Renal cortical epithelial cell (primary cell): Measurements from ENCODE around the gene MAP3K4. TPM values are rescaled to one million over a fixed set of nuclear protein-coding genes. Genes with fewer than 3 reads are reported as not detected.
"Not testable (repeated sequence)": the region's sequence is repeated elsewhere in the genome, so short reads cannot be mapped to it uniquely, and the experiment has no call there.

Source experiments
- DNase-seq: peaks from one replicate; pipeline ENCODE4 v3.0.0-alpha.2; 2011; ENCODE audit warnings: low read depth
- total RNA-seq: library from RNA; depleted of rRNA; stranded (reverse); fragments of >200 nt; gene quantifications from 2 replicates; pipeline ENCODE4 v1.2.3, GENCODE V29; 2014

MAP3K4 gene
- total RNA-seq, 1 donor from 2014 or later, result 45.9 TPM

- DNase-seq, result not testable (repeated sequence)
These were observed 19.0 kb upstream of the MAP3K4 start for GRCh38 chr6:160972594-160972993.

DNA sequence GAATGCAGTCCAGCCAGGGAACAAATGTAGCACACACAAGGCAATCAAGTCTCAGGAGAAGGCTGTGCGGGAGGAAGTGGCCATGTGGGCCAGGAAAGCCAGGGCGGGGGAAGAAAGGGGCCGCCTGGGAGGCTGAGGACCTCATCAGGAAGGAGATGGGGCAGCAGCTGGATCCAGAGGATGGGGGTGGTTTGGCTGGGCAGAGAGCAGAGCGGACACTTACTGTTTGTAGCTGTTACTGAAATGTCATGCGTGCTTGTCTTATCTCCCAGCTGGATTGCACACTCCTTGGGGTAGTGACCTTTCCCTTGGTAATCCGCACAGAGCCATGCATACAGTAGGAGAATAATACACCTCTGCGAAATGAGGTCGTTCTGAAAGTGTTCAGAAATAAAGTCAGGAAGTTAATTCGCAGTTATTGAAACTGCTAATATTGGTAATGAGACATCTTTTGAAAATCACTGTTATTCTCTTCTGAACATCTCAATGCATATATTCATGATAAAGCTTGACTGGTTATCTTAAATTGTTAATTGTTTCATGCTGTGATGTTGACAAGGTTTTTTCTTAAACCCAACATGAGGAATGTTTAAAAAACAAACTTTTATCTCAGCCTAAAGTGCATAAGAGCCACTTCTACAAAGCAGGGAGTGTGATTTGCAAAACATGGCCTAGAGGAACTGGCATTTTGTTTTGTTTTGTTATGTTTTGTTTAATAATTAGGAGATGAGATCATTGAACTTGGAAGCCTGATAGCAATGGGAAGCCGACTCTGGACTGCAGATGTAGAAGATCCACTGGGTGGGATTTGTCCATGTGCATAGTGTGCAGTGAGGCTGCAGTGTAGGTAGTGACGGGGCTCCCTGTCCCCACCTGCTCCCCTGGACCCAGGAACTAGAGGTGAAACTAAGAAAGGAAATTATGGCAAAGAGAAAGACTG lies 18.0 kb upstream of the MAP3K4 start:
- no peak for DNase-seq

DNA sequence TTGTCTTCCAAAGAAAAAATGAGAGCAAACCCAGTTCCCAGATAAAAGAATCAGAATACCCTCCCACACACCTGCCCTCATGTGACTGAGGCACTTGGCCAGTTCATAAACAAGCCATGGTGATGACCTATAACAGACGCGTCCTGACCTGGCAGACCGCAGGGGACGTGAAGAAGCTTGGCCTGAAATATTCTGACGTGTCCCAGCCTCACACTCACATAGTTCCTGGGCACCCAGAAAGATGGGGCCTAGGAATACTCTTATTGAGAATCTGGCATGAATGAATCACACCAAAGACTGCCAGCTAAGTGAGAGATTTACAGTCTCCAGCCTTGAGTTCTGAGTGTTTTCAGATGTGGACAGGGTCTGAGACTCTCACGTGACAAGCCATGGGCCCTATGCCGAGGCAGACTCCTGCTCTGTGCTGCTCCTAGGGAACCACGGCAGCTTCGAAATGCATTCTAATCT lies 17.2 kb upstream of the MAP3K4 start:
- DNase-seq, result peak; percentile 82

DNA sequence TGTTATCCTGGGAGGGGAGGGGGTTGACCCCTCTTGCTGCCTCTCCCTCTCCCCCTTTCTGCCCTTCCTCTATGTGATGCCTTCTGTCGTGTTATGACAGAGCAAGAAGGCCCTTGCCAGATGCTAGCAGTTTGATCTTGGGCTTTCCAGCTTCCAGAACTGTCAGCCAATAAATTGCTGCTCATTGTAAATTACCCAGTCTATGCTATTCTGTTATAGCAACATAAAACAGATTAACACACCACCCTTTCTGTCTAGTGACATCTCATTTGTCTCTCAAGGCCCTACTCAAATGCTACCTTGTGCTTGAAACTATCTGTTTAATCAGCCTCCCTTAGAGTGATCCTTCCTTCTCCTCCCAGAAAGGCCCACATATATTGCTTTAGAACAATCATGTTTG lies 16.4 kb upstream of the MAP3K4 start:
- DNase-seq, result no peak

DNA sequence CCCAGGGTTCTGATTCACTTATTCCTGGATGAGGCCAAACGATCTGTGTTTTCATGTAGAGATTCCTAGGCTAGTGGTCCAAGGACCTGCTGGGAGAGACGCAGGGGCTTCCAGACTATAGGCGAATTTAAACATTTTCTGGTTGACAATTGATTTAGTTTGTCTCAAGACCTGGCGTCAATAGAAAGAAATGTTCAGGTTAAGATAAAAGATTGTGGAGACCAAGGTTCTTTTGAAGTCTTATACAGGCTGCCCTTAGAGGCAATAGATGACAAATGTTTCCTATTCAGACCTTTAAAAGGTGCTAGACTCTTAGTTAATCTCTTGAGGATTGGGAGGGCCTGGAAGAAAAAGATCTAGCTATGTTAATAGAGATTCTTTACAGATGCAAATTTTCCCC lies 15.6 kb upstream of the MAP3K4 start:
- DNase-seq, result not testable (repeated sequence)

DNA sequence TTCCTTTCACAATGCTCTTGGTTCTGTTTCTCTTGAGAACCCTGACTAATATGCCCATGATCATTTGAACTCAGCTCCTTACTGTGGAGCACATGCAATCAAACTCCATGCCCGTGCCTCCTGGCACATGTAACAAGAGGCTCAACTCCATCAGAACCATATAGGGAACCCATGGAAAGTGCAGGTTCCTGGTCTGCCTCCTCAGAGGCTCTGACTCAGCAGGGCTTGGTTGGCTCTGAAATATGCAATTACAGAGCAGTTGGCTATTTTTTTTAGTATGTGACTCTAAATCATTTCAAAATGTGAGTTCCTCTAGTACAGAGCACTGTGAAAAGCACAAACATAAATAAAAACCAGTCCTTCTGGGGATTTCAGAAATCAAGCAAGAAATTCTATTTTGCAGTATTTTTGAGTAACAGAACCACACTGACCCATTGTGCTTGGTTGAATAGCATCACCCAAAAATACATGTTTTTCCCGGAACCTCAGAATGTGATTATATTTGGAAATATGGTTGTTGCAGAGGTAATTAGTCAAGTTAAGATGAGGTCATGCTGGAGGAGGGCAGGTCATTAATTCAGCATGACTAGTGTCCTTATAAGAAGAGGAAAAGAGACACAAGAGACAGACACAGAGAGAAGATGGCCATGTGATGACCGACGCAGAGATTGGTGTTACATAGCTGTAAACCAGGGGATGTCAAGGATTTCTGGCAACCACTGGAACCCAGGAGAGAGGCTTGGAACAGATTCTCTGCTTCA lies 13.2 kb upstream of the MAP3K4 start:
- DNase-seq, result no peak

GRCh38 chr6:160979061-160979708 lies 12.4 kb upstream of the MAP3K4 start:
- DNase-seq, result no peak

GRCh38 chr6:160983377-160983948 lies 8.1 kb upstream of the MAP3K4 start:
- DNase-seq, result not testable (repeated sequence)

DNA sequence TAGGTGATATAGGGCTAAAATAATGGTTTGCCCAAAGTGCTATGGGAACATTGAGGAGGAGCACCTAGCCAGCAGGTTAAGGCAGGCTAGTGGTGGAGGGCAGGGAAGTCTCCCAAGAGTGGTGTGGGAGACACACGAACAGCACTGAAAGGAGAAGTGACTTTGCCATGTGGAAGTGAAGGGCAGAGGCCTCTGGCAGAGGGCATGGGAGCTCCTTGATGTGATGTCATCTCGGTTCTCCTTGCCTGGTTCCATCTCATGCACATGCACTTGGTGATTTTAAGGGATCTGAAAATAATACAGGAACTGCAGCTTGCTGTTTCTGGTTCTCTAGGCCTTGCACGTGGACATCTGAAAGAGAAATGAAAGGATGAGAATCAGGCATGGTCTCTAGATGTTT lies 4.7 kb upstream of the MAP3K4 start:
- no peak for DNase-seq

- DNase-seq, result no peak
These were observed 4.3 kb upstream of the MAP3K4 start for GRCh38 chr6:160987265-160987664.

DNA sequence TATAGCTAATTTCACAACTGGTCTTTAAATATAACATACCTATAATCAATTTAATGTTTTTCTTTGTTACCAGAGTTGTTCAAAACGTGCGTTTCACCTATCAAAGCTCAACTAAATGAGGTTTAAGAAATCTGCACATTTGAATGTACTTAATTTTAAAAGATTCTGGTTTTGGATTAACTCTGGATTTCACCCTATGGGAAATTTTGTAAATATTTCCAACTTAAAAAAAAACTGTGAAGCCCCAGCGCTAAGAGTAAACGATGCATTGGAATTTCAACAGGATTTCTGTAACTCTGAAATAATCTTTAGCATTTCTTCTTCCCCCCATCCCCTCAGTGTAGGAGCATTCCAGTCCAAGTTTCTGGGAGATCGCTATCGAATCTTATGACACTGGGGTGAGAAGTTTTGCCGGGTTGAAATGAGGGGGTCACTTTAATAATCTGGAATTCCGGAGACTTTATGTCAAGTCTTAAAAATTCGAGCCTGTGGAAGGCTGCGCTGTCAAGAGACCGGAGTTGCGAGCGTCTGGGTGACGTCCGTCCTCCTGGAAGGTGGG lies 643 bp upstream of the MAP3K4 start:
- DNase-seq, result peak; percentile 26

GRCh38 chr6:160992061-160992979 lies 751 bp downstream of the MAP3K4 start:
- DNase-seq, result peak; percentile 69

GRCh38 chr6:160992980-160993314 lies 1.4 kb downstream of the MAP3K4 start:
- DNase-seq, result no peak

- no peak for DNase-seq
These were observed 3.7 kb downstream of the MAP3K4 start for GRCh38 chr6:160995271-160995670.

GRCh38 chr6:160996131-160996601 lies 4.6 kb downstream of the MAP3K4 start:
- peak; percentile 22 for DNase-seq

DNA sequence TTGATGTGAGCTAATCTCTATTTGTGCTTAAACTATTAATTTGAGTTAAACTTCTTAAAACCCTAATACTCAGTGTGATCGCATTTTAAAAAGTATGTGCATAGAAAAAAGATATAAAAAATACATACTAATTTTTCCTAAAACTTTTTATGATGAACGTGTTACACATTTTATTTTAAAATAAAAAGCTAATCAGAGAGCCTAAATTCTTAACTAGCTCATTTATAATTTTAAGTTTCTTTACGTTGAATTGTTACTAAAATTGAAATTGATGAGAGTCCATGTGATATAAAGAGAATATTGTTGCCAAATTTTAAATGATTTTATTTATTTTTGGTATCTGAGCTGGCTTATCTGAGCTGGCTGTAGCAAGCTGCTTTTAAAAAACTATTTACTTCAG lies 6.6 kb downstream of the MAP3K4 start:
- DNase-seq, result no peak

DNA sequence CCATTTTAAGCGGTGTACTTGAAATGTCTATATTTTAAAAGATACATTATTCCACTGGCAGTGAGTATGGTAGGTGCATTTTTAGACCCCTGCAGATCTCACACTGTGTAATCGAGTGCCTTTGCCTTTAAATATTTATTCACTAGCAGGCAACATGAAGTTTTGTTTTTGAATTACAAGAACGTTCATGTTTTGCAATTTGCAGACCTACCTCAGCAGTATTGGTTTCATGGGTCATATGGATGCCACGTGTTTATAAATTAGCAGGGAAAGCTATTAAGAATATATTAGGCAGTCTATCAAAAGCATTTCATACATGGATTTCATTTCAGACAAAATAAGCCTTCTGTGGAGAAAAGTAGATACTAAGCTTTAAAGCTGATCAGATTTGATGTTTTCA lies 7.2 kb downstream of the MAP3K4 start:
- no peak for DNase-seq

- DNase-seq, result no peak
These were observed 7.9 kb downstream of the MAP3K4 start for GRCh38 chr6:160999516-160999915.

GRCh38 chr6:161000632-161001031 lies 9.1 kb downstream of the MAP3K4 start:
- DNase-seq, result no peak

DNA sequence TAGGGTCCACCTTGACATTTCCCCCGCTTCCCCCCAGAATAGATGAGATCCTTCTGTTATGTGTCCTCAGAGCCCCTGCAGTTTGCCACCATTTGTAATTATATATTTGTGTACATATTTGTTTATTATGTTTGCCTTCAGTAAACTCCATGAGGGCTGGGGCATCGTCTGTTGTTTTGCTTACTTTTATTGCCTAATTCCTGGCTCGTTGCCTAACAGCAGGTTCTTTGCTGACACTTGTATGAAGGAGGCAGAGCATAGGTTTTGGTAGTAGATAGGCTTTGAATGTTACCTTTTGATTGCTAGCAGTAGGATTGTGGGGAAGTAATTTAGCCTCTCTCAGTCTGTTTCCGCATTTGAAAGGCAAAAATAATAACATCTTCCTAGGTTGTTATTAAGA lies 9.9 kb downstream of the MAP3K4 start:
- DNase-seq, result peak; percentile 55
